Raji (cell line): ENCODE measurements around the gene SGK1.

ENCODE experiments used
- POLR2A ChIP-seq: IDR thresholded peaks from 2 replicates; pipeline ENCODE4 v1.6.1; 2011; ENCODE audit warnings: low read depth, low read length, control low read depth; ENCODE audit not compliant: insufficient read depth

SGK1 gene

DNA sequence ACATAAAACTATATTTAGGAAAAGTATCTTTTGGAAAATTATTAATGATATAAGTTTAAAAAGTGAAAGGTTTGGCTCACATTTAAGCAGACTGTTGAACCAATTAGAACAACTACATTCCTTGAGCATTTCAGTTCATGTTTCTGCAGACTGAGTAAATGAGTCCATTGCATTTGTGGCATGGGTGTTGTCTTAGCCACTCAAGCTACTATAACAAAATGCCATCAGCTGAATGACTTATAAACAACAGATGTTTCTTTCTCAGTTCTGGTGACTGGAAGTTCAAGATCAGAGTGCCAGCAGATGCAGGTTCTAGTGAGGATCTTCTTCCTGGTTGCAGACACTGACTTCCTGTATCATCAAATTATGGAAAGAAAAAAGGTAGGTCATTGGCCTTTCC, 198.4 kb downstream of the SGK1 start:
- TF ChIP-seq POLR2A: no peak
